HepG2 (cell line): Measurements from ENCODE around the gene NAV2. TPM values are rescaled to one million over a fixed set of nuclear protein-coding genes. Genes with fewer than 3 reads are reported as not detected.
A peak's percentile ranks its signal among the peaks of the same experiment; 100 is the strongest.

Experiments used
- ATAC-seq: fragments of 200-7000 bp; cut with Tn5 transposase; 3 replicates; pipeline ENCODE4 v1.9.1; 2020; ENCODE audit warnings: mild to moderate bottlenecking, moderate library complexity
- BruUV-seq: library from RNA; stranded (reverse); fragments of 400-500 nt; replicated peaks from 2 replicates; lab custom pipeline; 2021; lab: Mats Ljungman, UMichigan
- CTCF ChIA-PET: fragments of 300-600 bp; formaldehyde crosslinking; extraction: SDS; loops from one replicate; lab custom pipeline; 2021; ENCODE audit warnings: low total read pairs, inconsistent platforms, low intra/inter-chr PET ratio; lab: Yijun Ruan, JAX
- POLR2A ChIA-PET: fragments of 350-600 bp; sonication (Branson Sonifier 250); formaldehyde crosslinking; loops from one replicate; lab custom pipeline; 2020; ENCODE audit warnings: antibody characterized with exemption, inconsistent platforms; lab: Yijun Ruan, JAX
- DNase-seq: peaks from one replicate; pipeline ENCODE4 v3.0.0-alpha.2; 2015; ENCODE audit warnings: low spot score
- FAIRE-seq: peaks from 3 replicates; lab custom pipeline; 2011; peaks lifted over from hg19 to GRCh38; lab: Jason Lieb, UNC
- H2AFZ ChIP-seq: one replicate; pipeline ENCODE4 v1.6.1; 2011; ENCODE audit warnings: low read length, inconsistent platforms
- H3K27ac ChIP-seq: fragments of 300-600 bp; 3 replicates; pipeline ENCODE4 v1.8.0; 2011; ENCODE audit warnings: mixed run types, mild to moderate bottlenecking, mixed read lengths, low read length, inconsistent platforms; ENCODE audit not compliant: insufficient read depth; ENCODE audit errors: extremely low read length
- H3K27me3 ChIP-seq, 2 experiments: fragments of 200-600 bp in 1 of 2; 2 replicates in 1 of 2; 3 replicates in 1 of 2; pipeline versions ENCODE4 v1.6.0 to v1.8.0; 2011; ENCODE audit warnings: low read length in 2 of 2, mild to moderate bottlenecking in 2 of 2, moderate library complexity in 2 of 2, inconsistent platforms in 1 of 2; ENCODE audit not compliant: insufficient read depth in 2 of 2, control insufficient read depth in 1 of 2
- H3K36me3 ChIP-seq, 2 experiments: fragments of 200-600 bp in 1 of 2; replicated peaks in 1 of 2; 2 replicates in 1 of 2; 3 replicates in 1 of 2; pipeline versions ENCODE4 v1.5.1 to v1.8.0; 2011; ENCODE audit warnings: low read length in 2 of 2, inconsistent platforms in 1 of 2; ENCODE audit not compliant: insufficient read depth in 2 of 2, control insufficient read depth in 1 of 2
- H3K4me1 ChIP-seq: 2 replicates; pipeline ENCODE4 v1.5.1; 2012; ENCODE audit warnings: low read length, inconsistent platforms; ENCODE audit not compliant: insufficient read depth
- H3K4me2 ChIP-seq: 2 replicates; pipeline ENCODE4 v1.6.0; 2011; ENCODE audit warnings: low read depth, low read length, inconsistent platforms
- H3K4me3 ChIP-seq, 3 experiments: fragments of 200-600 bp in 1 of 3; sonication (generic), shearing (Covaris generic) in 1 of 3; replicated peaks in 1 of 3; 2 replicates each; pipeline ENCODE4 v1.5.1; 2011 to 2016; ENCODE audit warnings: low read length in 3 of 3, inconsistent platforms in 2 of 3, low read depth in 2 of 3, mild to moderate bottlenecking in 2 of 3, control low read depth in 1 of 3, mixed read lengths in 1 of 3; ENCODE audit not compliant: insufficient read depth in 1 of 3
- H3K79me2 ChIP-seq: one replicate; pipeline ENCODE4 v1.6.1; 2011; ENCODE audit warnings: low read length, inconsistent platforms; ENCODE audit not compliant: insufficient read depth
- H3K9ac ChIP-seq: 2 replicates; pipeline ENCODE4 v1.6.0; 2011; ENCODE audit warnings: mild to moderate bottlenecking, low read depth, low read length, inconsistent platforms; ENCODE audit not compliant: insufficient read depth
- H3K9me3 ChIP-seq: 2 replicates; pipeline ENCODE4 v1.5.1; 2012; ENCODE audit warnings: mild to moderate bottlenecking, low read length
- H4K20me1 ChIP-seq: 2 replicates; pipeline ENCODE4 v1.6.0; 2011; ENCODE audit warnings: inconsistent platforms, mild to moderate bottlenecking, low read length, moderate library complexity; ENCODE audit not compliant: insufficient read depth
- GATAD1 ChIP-seq: IDR thresholded peaks from 2 replicates; pipeline ENCODE4 v1.6.1; 2016; ENCODE audit warnings: missing genetic modification reagents, missing compliant biosample characterization
- MAFF ChIP-seq: IDR thresholded peaks from 2 replicates; pipeline ENCODE4 v1.6.1; 2011; ENCODE audit warnings: low read depth, low read length, improper control_type of control experiment
- PHF5A ChIP-seq: IDR thresholded peaks from one replicate; pipeline ENCODE4 v1.6.1; 2018; ENCODE audit warnings: low read depth, missing genetic modification reagents; ENCODE audit not compliant: unreplicated experiment
- ZSCAN21 ChIP-seq: sonication (generic); formaldehyde crosslinking; IDR thresholded peaks from 2 replicates; pipeline ENCODE4 v1.8.0; 2022; ENCODE audit warnings: mild to moderate bottlenecking, missing genetic modification reagents, moderate library complexity, borderline replicate concordance
- WGBS: methylation state at CpG from one replicate; pipeline ENCODE4 v1.1.6; 2017; ENCODE audit warnings: low lambda C conversion rate; 5-methylcytosine and 5-hydroxymethylcytosine counted together
- in situ Hi-C: cut with HindIII; loops from 2 replicates; pipeline ENCODE4 v1.10.0; 2017; ENCODE audit warnings: low pct_unique_long_range_greater_than_20kb; ENCODE audit not compliant: extremely low pct_ligation_motif_present
- intact Hi-C: fragments of 100-400 bp; cut with micrococcal nuclease; formaldehyde crosslinking; loops from one replicate; pipeline ENCODE4 v1.10.0; 2022; ENCODE audit not compliant: unreplicated experiment
- polyA plus RNA-seq, 8 experiments: library from polyadenylated mRNA; depleted of rRNA in 3 of 8; stranded (reverse) in 7 of 8; unstranded in 1 of 8; fragments of >200 nt; fragmentation: Illumina TruSeq in 4 of 8; extraction: Trizol in 4 of 8; gene quantifications; 2 replicates each; pipeline versions ENCODE4 v1.2.1 to v1.2.3, GENCODE V29; 2011 to 2016; ENCODE audit warnings: low read depth in 4 of 8, missing spikeins in 1 of 8, mixed read lengths in 1 of 8; ENCODE audit not compliant: insufficient read depth in 1 of 8
- total RNA-seq, 5 experiments: library from RNA; depleted of rRNA; stranded (reverse); fragments of >200 nt; fragmentation: Illumina TruSeq; extraction: Trizol; gene quantifications; 2 replicates each; pipeline ENCODE4 v1.2.3, GENCODE V29; 2016; ENCODE audit warnings: low read depth in 1 of 5
- TF ChIP-seq, protein P1 (sequence below): sonication (generic); formaldehyde crosslinking; IDR thresholded peaks from 2 replicates; pipeline ENCODE4 v1.5.1; 2020; ENCODE audit warnings: mild to moderate bottlenecking, missing genetic modification reagents, moderate library complexity
- TF ChIP-seq, protein P2 (sequence below): IDR thresholded peaks from 2 replicates; pipeline ENCODE4 v1.6.1; 2012; ENCODE audit warnings: low read depth, low read length, improper control_type of control experiment

Gene NAV2
- total and polyA plus RNA-seq, 2 of the 13 experiments (the other 11 are each of a cell fraction or from before 2014, with no cell fraction given): 9.3 to 34.6 TPM

DNA sequence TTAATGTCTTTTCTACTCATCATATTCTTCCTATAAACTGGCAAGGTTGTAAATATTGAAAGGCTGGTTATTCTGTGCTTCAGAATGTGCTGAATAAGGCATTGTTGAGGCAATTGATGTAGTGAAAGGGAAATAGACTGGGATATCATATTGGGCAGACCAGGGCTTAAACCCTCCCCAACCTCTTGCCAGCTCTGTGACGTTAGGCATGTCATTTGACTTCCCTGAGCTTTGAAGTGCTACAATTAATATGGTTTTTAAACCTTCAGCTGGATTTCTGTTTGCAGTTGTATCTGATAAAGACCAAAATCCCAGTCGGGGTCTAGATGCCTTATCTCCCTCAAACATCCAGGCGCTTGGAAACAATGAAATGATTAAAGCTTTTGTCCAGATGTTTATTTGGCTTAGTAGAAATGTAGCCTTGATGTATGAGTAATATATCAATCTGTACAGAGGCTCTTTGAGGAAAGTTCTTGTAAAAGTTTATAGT lies 239.5 kb downstream of the NAV2 start (continued):
- no peak for TF ChIP-seq ZSCAN21 (CRISPR knock-in tag)
- TF ChIP-seq, protein P1, sequence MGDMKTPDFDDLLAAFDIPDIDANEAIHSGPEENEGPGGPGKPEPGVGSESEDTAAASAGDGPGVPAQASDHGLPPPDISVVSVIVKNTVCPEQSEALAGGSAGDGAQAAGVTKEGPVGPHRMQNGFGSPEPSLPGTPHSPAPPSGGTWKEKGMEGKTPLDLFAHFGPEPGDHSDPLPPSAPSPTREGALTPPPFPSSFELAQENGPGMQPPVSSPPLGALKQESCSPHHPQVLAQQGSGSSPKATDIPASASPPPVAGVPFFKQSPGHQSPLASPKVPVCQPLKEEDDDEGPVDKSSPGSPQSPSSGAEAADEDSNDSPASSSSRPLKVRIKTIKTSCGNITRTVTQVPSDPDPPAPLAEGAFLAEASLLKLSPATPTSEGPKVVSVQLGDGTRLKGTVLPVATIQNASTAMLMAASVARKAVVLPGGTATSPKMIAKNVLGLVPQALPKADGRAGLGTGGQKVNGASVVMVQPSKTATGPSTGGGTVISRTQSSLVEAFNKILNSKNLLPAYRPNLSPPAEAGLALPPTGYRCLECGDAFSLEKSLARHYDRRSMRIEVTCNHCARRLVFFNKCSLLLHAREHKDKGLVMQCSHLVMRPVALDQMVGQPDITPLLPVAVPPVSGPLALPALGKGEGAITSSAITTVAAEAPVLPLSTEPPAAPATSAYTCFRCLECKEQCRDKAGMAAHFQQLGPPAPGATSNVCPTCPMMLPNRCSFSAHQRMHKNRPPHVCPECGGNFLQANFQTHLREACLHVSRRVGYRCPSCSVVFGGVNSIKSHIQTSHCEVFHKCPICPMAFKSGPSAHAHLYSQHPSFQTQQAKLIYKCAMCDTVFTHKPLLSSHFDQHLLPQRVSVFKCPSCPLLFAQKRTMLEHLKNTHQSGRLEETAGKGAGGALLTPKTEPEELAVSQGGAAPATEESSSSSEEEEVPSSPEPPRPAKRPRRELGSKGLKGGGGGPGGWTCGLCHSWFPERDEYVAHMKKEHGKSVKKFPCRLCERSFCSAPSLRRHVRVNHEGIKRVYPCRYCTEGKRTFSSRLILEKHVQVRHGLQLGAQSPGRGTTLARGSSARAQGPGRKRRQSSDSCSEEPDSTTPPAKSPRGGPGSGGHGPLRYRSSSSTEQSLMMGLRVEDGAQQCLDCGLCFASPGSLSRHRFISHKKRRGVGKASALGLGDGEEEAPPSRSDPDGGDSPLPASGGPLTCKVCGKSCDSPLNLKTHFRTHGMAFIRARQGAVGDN: no peak
- TF ChIP-seq, protein P2, sequence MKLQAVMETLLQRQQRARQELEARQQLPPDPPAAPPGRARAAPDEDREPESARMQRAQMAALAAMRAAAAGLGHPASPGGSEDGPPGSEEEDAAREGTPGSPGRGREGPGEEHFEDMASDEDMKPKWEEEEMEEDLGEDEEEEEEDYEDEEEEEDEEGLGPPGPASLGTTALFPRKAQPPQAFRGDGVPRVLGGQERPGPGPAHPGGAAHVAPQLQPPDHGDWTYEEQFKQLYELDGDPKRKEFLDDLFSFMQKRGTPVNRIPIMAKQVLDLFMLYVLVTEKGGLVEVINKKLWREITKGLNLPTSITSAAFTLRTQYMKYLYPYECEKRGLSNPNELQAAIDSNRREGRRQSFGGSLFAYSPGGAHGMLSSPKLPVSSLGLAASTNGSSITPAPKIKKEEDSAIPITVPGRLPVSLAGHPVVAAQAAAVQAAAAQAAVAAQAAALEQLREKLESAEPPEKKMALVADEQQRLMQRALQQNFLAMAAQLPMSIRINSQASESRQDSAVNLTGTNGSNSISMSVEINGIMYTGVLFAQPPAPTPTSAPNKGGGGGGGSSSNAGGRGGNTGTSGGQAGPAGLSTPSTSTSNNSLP: peak; percentile 76; the same call in 1 of the 2 replicates
- no peak for TF ChIP-seq GATAD1

DNA sequence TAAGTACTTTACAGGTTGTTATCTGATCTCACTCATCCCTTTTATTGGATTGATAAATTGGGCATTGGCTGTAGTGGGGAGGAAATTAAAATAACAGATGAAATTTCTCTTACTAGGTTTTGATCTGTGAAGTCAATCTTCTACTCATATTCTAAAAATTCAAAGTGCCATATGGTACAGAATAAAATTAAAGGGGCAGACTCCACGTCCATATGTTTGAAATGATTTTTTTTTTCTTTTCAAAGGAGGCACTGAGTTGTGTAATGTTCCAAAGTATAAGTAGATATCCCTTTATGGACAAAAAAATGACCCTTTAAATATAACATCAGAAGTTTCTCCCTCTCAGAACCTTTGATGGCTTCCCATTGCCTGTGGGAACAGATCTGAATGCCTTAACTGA lies 240.3 kb downstream of the NAV2 start:
- H3K9ac ChIP-seq: no peak overlapping the region
- H3K27me3 ChIP-seq: no peaks in the 10 kb centered on the region
- DNase-seq: no peak
- H3K27ac ChIP-seq: peak overlapping the region; percentile 47
- POLR2A ChIA-PET: interaction anchor here (1.2 to 3.9 kb wide), 12 partner anchors 10 to 82 kb away, joined by 4 to 35 read pairs (median 8); no protein-coding TSS in a partner anchor
- H2AFZ ChIP-seq: no peak overlapping the region
- TF ChIP-seq MAFF (no peak), PHF5A (CRISPR knock-in tag) (no peak)
- TF ChIP-seq, all 625 proteins: peak for 0
- Histone ChIP-seq H3K79me2 (no peaks in the 10 kb centered on the region), H3K9me3 (no peaks in the 10 kb centered on the region), H4K20me1 (no peaks in the 10 kb centered on the region), H3K36me3 (no peaks in the 10 kb centered on the region), H3K4me2 (peak overlapping the region; percentile 30), H3K4me3 (no peak overlapping the region), H3K4me1 (peaks cover 66% of the 10 kb centered on the region)
- ATAC-seq (no peak), FAIRE-seq (no peak)
- BruUV-seq: no TSS peak
- WGBS: 57% methylated on average over 1 of the region's 1 CpG
- in situ Hi-C loops (loop anchor here (5.0 kb wide), 1 partner anchor 74 kb away; no protein-coding TSS in a partner anchor), intact Hi-C loops (loop anchor here (1.0 kb wide), 1 partner anchor 23 kb away; no protein-coding TSS in a partner anchor)
- CTCF ChIA-PET: interaction anchor here (1.6 to 3.7 kb wide), 2 partner anchors 48 to 157 kb away, joined by 14 to 30 read pairs; no protein-coding TSS in a partner anchor
